SJCRH30 (cell line): Measurements from ENCODE around the gene F10. TPM values are rescaled to one million over a fixed set of nuclear protein-coding genes. Genes with fewer than 3 reads are reported as not detected.
A peak's percentile ranks its signal among the peaks of the same experiment; 100 is the strongest.
"Not testable (repeated sequence)": the region's sequence is repeated elsewhere in the genome, so short reads cannot be mapped to it uniquely, and the experiment has no call there.

Experiments used
- DNase-seq, 2 experiments: peaks; one replicate each; pipeline ENCODE4 v3.0.0-alpha.2; 2015 to 2020
- H3K27ac ChIP-seq: fragments of 250-450 bp; sonication (Bioruptor Pico); 2 replicates; pipeline ENCODE4 v1.5.1; 2020; ENCODE audit warnings: mild to moderate bottlenecking, moderate library complexity
- H3K27me3 ChIP-seq: fragments of 250-450 bp; sonication (Bioruptor Pico); 2 replicates; pipeline ENCODE4 v1.5.1; 2020; ENCODE audit warnings: mild to moderate bottlenecking, moderate library complexity
- H3K36me3 ChIP-seq: fragments of 250-450 bp; sonication (Bioruptor Pico); 2 replicates; pipeline ENCODE4 v1.5.1; 2020; ENCODE audit warnings: mild to moderate bottlenecking, moderate library complexity
- H3K4me1 ChIP-seq: fragments of 250-450 bp; sonication (Bioruptor Pico); 2 replicates; pipeline ENCODE4 v1.5.1; 2020; ENCODE audit warnings: mild to moderate bottlenecking, moderate library complexity
- H3K4me3 ChIP-seq: fragments of 250-450 bp; sonication (Bioruptor Pico); 2 replicates; pipeline ENCODE4 v1.5.1; 2020; ENCODE audit warnings: mild to moderate bottlenecking, moderate library complexity
- H3K9me3 ChIP-seq: fragments of 250-450 bp; sonication (Bioruptor Pico); replicated peaks from 2 replicates; pipeline ENCODE4 v1.5.1; 2020; ENCODE audit warnings: mild to moderate bottlenecking, moderate library complexity
- total RNA-seq: library from RNA; depleted of rRNA; stranded (reverse); fragments of >200 nt; shearing (Covaris generic); gene quantifications from 2 replicates; pipeline ENCODE4 v1.2.3, GENCODE V29; 2014

Gene F10
- total RNA-seq, 1 experiment from 2014 or later = 0.16 TPM

DNA sequence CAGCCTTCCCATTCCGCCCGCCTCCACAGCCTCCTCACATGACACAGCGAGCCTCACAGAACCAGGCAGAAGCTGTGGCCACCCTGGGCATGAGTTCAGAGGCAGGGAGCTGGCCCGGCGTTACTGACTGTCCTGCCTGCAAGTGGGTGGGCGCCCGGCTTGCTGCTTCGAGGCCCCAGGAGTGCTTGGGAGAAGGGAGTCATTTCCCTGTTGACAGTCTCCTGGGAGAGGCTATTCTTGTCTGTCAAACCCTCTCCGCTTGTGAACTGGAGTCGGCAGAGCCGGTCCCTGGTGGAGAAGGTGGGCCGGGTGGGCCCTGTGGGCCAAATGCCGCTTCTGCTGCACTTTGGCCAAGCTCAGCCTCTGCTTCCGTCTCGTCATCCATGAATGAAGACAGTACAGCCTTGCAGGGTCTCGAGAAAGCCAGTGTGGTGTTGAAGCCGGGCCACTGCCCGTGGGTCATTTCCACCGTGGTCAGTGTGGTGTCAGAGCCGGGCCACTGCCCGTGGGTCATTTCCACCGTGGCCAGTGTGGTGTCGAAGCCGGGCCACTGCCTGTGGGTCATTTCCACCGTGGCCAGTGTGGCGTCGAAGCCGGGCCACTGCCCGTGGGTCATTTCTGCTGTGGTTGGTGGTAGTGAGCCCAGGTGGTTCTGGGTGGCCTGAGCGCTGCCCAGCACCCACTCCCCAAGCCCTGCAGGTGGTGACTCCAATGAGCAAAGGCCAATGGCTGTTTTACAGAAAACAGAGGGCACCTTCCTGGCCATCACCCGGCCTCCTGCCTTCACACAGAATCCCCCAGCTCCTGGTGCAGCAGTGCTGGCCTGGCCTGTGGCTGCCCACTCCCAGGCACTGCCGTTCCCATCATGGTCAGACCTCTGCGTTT, 30.5 kb upstream of the F10 start:
- H3K27ac ChIP-seq = no peak overlapping the region
- H3K9me3 ChIP-seq = no peaks in the 10 kb centered on the region
- H3K4me3 ChIP-seq = no peak overlapping the region
- no peaks in the 10 kb centered on the region for H3K27me3 ChIP-seq
- H3K4me1 ChIP-seq = no peaks in the 10 kb centered on the region
- H3K36me3 ChIP-seq = no peaks in the 10 kb centered on the region
- DNase-seq = no peak

DNA sequence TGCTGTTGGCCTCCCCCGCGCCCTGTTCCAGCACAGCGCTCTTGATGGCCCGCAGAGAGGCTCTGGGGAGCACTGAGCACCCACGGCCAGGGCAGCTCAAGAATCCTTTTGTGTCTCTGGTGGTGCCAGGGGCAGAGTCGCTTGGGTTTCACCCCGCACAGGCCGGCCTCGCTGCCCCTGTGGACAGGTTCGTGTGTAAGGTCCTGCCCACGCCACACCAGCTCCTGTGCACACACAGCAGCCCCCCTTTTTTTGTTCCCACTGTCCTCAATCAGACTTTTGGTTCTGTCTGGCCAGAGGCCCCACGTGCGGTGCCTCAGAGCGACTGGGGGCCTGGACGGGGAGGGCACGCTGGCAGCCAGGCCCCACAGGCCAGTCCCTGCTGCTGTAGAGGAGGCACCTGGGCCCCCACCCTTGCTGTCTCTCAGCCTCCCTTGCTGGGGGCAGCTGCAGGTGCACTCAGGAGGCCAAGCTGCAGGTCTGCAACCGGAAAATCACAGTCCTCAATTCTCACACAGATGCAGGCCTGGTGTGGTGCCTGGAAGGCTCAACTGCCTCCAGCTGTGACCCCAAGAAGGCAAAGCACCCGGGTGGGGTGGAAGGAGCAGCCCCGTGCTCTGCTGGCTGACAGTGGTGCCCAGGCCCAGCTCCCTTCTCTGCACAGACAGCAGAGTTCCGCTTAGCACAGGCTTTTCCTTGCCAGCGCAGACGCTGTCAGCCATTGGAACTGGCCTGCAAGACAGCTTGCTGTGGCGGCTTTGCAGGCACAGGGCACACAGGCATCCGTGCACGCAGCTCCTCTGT, 29.6 kb upstream of the F10 start:
- Histone ChIP-seq H3K4me3 (no peak overlapping the region), H3K4me1 (no peaks in the 10 kb centered on the region), H3K9me3 (no peaks in the 10 kb centered on the region), H3K36me3 (no peaks in the 10 kb centered on the region), H3K27ac (no peak overlapping the region), H3K27me3 (no peaks in the 10 kb centered on the region)
- no peak for DNase-seq

DNA sequence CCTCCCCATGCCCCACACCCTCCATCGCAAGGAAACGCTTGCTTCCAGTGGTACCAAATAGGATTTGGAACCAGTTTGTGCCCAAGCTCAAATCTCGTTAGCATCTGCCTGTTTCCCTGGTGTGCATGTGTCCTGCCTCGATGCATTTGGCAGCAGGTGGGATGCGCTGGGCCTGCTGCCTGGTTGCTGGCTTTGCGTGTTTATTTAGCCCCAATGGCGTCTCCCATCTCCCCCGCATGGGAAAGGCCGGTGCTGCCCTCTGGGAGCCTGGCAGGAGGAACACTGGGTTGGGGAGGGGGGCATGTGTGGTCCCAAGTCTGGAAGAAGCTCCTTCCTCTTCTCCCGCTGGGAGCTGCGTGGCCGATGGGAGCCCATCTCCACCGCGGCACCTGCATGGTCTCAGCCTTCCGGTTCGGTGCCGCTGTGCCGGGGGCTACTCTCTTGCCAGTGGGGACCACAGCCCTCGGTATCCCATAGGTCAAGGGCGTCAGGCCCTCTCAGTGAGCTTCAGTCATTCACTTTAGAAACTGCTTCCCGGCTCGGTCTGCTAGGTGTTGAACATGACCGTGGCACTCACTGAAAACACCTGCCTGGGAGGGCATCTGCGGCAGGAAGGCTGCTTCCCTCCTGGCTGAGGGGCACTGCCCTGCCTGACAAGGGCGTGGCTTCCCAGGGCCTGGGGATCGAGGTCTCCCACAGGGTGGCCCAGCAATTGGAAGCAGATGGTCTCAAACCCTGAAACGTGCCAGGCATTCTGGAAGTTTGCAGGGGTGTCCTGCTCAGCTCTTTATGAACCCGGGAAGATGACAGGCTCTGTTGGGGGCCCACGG, 28.8 kb upstream of the F10 start:
- Histone ChIP-seq H3K9me3 (no peaks in the 10 kb centered on the region), H3K36me3 (no peaks in the 10 kb centered on the region), H3K4me3 (no peak overlapping the region), H3K27ac (no peak overlapping the region), H3K4me1 (0 out of 2 replicates have a peak, but pooled peaks cover 2% of the 10 kb centered on the region), H3K27me3 (no peaks in the 10 kb centered on the region)
- DNase-seq = no peak

DNA sequence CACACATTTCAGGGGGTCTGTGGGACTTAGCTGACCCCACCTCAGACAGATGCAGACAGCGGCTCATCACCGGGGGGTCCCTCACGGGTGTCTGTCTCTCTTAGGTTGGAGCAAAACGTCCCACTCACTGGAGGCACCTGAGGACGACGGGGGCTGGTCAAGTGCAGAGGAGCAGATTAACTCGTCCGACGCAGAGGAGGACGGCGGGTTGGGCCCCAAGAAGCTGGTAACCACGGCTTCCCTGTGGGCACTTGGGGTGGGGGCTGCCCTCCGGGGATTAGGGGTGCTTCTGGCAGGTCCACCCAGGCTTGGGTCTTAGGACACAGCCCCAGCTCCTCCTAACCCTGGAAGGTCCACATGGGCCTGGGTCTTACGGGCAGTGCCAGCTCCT, 28.2 kb upstream of the F10 start:
- Histone ChIP-seq H3K9me3 (no peaks in the 10 kb centered on the region), H3K36me3 (no peaks in the 10 kb centered on the region), H3K4me3 (no peak overlapping the region), H3K27me3 (no peaks in the 10 kb centered on the region), H3K27ac (no peak overlapping the region), H3K4me1 (0 out of 2 replicates have a peak, but pooled peaks cover 2% of the 10 kb centered on the region)
- DNase-seq = no peak

DNA sequence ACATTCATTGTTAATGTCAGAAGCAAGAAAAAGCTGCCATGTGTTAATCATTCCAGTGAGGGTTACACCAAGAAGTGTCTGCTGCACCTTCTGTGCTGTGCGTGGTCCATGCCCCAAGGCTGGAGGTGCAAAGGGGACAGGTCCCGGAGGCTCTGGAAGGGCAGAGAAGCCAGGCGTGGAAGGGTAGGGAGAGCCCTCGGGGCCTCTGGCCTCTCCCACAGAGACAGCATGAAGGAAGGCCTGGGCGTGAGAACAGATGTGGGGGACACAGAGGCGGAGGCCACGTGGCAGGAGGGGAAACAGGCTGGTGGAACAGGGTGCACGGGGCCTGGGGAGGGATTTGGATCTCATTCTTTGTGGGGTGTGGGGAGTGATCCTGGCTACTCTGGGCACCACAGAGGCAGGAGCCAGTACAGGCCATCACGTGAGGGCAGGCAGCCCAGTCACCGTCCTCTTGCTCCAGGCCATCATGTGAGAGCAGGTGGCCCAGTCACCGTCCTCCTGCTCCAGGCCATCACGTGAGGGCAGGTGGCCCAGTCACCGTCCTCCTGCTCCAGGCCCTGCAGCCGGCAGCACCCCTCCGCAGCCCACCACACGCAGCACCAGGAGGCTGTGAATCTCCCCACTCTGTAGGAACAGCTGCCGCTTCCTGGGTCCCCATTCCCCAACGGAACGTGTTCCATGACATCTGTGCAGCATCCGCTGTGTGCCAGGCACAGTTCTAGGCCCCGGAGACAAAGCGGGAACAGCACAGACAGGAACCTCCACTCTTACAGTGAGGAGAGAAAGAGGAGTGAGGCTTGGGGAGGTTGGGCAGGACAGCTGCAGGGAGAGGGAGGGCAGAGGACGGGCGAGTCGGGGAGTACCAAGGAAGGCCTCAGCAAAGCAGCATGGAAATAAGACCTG, 27.2 kb upstream of the F10 start:
- Histone ChIP-seq H3K4me1 (0 out of 2 replicates have a peak, but pooled peaks cover 2% of the 10 kb centered on the region), H3K36me3 (no peaks in the 10 kb centered on the region), H3K27me3 (no peaks in the 10 kb centered on the region; the same call in 1 of the 2 replicates), H3K9me3 (no peaks in the 10 kb centered on the region), H3K4me3 (no peak overlapping the region), H3K27ac (no peak overlapping the region)
- no peak for DNase-seq

DNA sequence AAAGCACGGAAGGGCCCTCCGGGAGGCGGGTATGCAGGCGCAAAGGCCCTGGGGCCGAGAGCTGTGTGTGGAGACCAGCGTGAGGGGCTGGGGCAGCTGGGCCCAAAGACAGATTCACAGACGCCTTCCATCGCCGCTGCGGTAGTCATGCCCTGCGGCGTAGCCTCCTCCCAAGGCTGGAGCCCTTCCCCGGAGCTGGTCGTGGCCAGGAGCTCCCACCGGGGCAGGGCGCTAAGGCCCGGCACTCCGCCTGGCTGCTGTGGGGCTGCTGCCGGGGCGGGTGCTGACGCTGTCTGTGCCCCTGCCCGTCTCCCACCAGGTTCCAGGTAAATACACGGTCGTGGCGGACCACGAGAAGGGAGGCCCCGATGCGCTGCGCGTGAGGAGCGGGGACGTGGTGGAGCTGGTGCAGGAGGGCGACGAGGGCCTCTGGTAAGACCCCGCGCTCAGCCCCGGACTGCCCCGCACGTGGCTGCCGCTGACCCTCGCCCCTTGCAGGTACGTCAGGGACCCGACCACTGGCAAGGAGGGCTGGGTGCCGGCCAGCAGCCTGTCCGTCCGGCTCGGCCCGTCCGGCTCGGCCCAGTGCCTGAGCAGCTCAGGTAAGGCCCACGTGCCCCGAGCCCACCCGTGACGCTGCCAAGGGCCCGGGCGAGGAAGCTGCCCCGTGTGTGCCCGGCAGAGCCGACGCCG, 26.4 kb upstream of the F10 start:
- no peak for DNase-seq
- Histone ChIP-seq H3K4me3 (no peak overlapping the region), H3K27me3 (no peaks in the 10 kb centered on the region; the same call in 1 of the 2 replicates), H3K27ac (no peak overlapping the region), H3K36me3 (no peaks in the 10 kb centered on the region), H3K9me3 (no peaks in the 10 kb centered on the region), H3K4me1 (0 out of 2 replicates have a peak, but pooled peaks cover 2% of the 10 kb centered on the region)

DNA sequence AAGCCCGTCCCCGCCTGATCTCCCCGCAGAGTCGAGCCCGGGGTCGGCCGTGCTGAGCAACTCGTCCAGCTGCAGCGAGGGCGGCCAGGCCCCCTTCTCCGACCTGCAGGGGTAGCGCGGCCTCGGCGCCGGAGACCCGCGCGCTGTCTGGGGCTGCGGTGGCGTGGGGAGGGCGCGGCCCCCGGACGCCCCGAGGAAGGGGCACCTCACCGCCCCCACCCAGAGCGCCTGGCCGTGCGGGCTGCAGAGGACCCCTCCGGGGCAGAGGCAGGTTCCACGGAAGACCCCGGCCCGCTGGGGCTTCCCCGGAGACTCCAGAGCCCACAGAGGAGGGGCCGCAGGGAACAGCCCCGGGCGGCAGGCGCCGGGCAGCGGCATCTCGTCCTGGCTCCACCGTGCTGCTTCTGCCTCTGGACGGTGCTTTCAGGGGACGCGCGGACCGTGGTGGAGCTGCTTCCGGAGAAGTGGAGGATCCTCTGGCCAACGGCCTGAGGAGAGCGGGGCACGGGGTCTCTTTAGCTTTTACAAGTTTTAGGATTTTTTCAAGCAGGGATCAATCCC, 25.8 kb upstream of the F10 start:
- no peak for DNase-seq

DNA sequence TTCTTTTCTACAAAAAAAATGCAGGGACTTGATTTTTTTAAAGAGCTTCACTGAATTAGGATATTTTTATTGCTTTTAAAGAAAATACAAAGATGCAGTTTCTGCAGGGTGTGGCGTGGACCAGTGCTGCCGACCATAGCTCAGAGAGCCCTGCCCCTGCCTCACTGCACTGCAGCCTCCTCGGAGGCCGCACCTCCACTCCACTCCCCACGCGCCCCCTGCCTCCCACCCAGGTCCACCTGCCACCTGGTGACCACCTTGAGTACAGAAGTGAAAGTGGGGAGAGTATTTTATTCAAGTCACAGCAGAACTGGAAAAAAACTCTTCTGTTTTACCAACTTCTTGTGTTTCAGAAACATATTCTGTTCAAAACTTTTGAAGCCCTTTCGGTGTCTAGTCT, 24.9 kb upstream of the F10 start:
- H3K36me3 ChIP-seq = no peaks in the 10 kb centered on the region
- H3K4me1 ChIP-seq = 0 out of 2 replicates have a peak, but pooled peaks cover 2% of the 10 kb centered on the region
- H3K27me3 ChIP-seq = no peaks in the 10 kb centered on the region; the same call in 1 of the 2 replicates
- H3K4me3 ChIP-seq = peak overlapping the region; percentile 37
- peak overlapping the region; percentile 49; the same call in 1 of the 2 replicates for H3K27ac ChIP-seq
- no peak for DNase-seq
- H3K9me3 ChIP-seq = no peaks in the 10 kb centered on the region

More for the DNA sequence above, 25.8 kb upstream of the F10 start:
- Histone ChIP-seq H3K4me3 (no peak overlapping the region), H3K27me3 (no peaks in the 10 kb centered on the region; the same call in 1 of the 2 replicates), H3K27ac (no peak overlapping the region), H3K36me3 (no peaks in the 10 kb centered on the region), H3K9me3 (no peaks in the 10 kb centered on the region), H3K4me1 (0 out of 2 replicates have a peak, but pooled peaks cover 2% of the 10 kb centered on the region)

DNA sequence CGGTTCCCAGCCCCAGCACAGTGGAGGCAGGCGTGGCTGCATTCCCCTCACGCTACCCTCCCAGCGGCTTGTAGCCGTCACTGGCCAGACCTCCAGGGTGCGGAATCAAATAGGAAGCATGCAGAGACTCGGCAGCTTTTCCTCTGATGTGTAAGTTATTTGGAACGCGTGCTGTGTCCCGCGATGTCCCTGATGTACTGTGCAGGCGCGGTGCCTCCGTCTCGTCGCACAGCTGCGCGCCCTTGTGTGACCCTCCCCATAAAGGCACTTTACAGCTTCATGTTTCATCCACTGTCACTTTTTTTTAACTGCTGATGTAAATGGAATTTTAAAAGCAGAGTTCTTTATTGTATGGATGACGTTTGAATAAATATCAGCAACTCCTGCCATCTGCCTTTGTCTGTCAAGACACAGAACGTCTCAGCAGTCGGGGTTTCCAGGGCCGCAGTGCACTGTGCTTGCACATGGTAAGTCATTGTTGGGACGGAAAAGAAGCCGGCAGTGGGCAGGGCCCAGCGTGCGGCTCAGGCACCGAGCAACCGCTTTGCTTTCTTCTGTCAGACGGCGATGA, 24.4 kb upstream of the F10 start:
- Histone ChIP-seq H3K36me3 (no peaks in the 10 kb centered on the region), H3K27me3 (no peaks in the 10 kb centered on the region; the same call in 1 of the 2 replicates), H3K9me3 (no peaks in the 10 kb centered on the region), H3K4me1 (0 out of 2 replicates have a peak, but pooled peaks cover 2% of the 10 kb centered on the region), H3K27ac (peak overlapping the region; percentile 49), H3K4me3 (peak overlapping the region; percentile 37)
- peak; percentile 82 to 84 for DNase-seq

DNA sequence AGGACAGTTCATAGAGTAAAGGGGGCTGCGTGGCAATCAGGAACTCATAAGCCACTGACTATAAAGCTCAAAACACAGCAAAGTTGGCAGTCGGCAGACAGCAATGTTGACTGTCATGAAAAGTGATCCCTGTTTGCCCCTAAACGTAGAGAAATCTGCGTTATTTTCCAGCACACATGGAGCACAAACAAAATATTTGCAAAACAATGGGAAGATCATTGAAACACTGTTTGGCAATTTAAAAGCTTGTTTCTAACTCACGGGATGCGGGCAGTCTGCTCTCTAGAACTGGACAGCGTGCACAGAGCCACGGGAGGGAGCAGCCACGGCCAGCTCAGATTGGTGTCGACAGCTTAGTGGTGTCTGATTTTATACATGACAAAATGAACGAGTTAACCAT, 23.5 kb upstream of the F10 start:
- no peak for DNase-seq
- H3K4me1 ChIP-seq = 0 out of 2 replicates have a peak, but pooled peaks cover 2% of the 10 kb centered on the region
- no peak overlapping the region for H3K27ac ChIP-seq
- no peaks in the 10 kb centered on the region for H3K36me3 ChIP-seq
- no peaks in the 10 kb centered on the region; the same call in 1 of the 2 replicates for H3K27me3 ChIP-seq
- H3K9me3 ChIP-seq = no peaks in the 10 kb centered on the region
- H3K4me3 ChIP-seq = no peak overlapping the region; the same call in 1 of the 2 replicates

DNA sequence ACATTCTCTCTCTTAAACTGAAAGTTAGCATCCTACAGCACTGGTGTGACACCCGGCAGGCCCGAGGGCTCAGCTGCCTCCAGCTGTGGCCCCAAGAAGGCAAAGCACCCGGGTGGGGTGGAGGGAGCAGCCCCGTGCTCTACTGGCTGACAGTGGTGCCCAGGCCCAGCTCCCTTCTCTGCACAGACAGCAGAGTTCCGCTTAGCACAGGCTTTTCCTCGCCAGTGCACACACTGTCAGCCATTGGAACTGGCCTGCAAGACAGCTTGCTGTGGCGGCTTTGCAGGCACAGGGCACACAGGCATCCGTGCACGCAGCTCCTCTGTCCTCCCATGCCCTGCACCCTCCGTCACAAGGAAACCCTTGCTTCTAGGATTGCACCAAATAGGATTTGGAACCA, 20.3 kb upstream of the F10 start:
- H3K4me3 ChIP-seq, H3K27ac ChIP-seq, H3K9me3 ChIP-seq, H3K4me1 ChIP-seq, H3K27me3 ChIP-seq, DNase-seq, H3K36me3 ChIP-seq: not testable (repeated sequence)

DNA sequence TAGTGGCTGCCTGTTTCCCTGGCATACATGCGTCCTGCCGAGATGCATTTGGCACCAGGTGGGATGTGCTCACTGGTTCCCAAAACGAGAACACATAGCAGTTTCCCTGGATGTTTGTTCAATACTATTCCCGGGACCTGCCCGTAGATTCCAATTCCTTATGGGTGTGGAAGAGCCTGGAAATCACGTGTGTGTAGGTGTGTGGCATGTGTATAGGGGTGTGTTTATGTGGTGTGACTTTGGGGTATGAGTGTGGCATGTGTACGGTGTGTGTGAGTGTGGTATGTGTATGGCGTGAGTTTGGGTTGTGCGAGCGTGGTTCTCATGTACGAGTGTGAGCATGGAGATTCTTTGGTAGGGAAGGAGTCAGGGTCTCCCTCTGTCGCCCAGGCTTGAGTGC, 19.9 kb upstream of the F10 start:
- Histone ChIP-seq H3K4me1 (0 out of 2 replicates have a peak, but pooled peaks cover 2% of the 10 kb centered on the region), H3K9me3 (no peaks in the 10 kb centered on the region), H3K4me3 (no peak overlapping the region), H3K36me3 (no peaks in the 10 kb centered on the region), H3K27me3 (no peaks in the 10 kb centered on the region; the same call in 1 of the 2 replicates), H3K27ac (no peak overlapping the region)
- DNase-seq = no peak
